Ramos (cell line): Measurements from ENCODE around the gene TRANK1.

ENCODE experiments used
- in situ Hi-C: fragments of 300-500 bp; cut with MboI; formaldehyde crosslinking; loops from one replicate; pipeline ENCODE4 v1.14.3; 2022; ENCODE audit warnings: low sequenced_read_pairs; ENCODE audit not compliant: unreplicated experiment

The TRANK1 gene

GRCh38 chr3:36944641-36945270, at the start of gene TRANK1:
Gene TRANK1 (minus strand): TSS chr3:36945054. CDS start chr3:36944809, 245 bp downstream.
- in situ Hi-C loops, result no loop called here

- in situ Hi-C loops, result no loop called here
Measured at GRCh38 chr3:36993326-36994283, 48.8 kb upstream of the TRANK1 start, which contains the start of gene MLH1. Gene MLH1 (plus strand): TSS chr3:36993518. CDS start chr3:36993548, 30 bp downstream.

GRCh38 chr3:36992806-36993325, 48.0 kb upstream of the TRANK1 start, which contains the start of gene EPM2AIP1:
Gene EPM2AIP1 (minus strand): TSS chr3:36993131. CDS start chr3:36993077, 54 bp downstream.
- in situ Hi-C loops, result no loop called here

GRCh38 chr3:36991923-36992805, 47.3 kb upstream of the TRANK1 start:
- in situ Hi-C loops, result no loop called here

- in situ Hi-C loops, result no loop called here
Measured at GRCh38 chr3:36991147-36991546, 46.3 kb upstream of the TRANK1 start.

- in situ Hi-C loops, result no loop called here
Measured at GRCh38 chr3:36989568-36989967, 44.7 kb upstream of the TRANK1 start.

- in situ Hi-C loops, result no loop called here
Measured at GRCh38 chr3:36989005-36989404, 44.2 kb upstream of the TRANK1 start.

- in situ Hi-C loops, result no loop called here
Measured at GRCh38 chr3:36988356-36988755, 43.5 kb upstream of the TRANK1 start.

GRCh38 chr3:36981006-36981405, 36.2 kb upstream of the TRANK1 start:
- in situ Hi-C loops, result no loop called here

GRCh38 chr3:36973139-36973538, 28.3 kb upstream of the TRANK1 start:
- in situ Hi-C loops, result no loop called here

- in situ Hi-C loops, result no loop called here
Measured at GRCh38 chr3:36972163-36972562, 27.3 kb upstream of the TRANK1 start.

- in situ Hi-C loops, result loop anchor here (10.0 kb wide), 1 partner anchor 235 kb away; no protein-coding TSS in a partner anchor
Measured at GRCh38 chr3:36969540-36970432, 24.9 kb upstream of the TRANK1 start.

GRCh38 chr3:36969085-36969484, 24.2 kb upstream of the TRANK1 start:
- in situ Hi-C loops, result loop anchor here (10.0 kb wide), 1 partner anchor 234 kb away; no protein-coding TSS in a partner anchor

- in situ Hi-C loops, result loop anchor here (10.0 kb wide), 1 partner anchor 231 kb away; no protein-coding TSS in a partner anchor
Measured at GRCh38 chr3:36965440-36965839, 20.6 kb upstream of the TRANK1 start.

- in situ Hi-C loops, result loop anchor here (10.0 kb wide), 1 partner anchor 230 kb away; no protein-coding TSS in a partner anchor
Measured at GRCh38 chr3:36964817-36965216, 20.0 kb upstream of the TRANK1 start.

- in situ Hi-C loops, result loop anchor here (10.0 kb wide), 1 partner anchor 230 kb away; no protein-coding TSS in a partner anchor
Measured at GRCh38 chr3:36964331-36964730, 19.5 kb upstream of the TRANK1 start.

- in situ Hi-C loops, result loop anchor here (10.0 kb wide), 1 partner anchor 228 kb away; no protein-coding TSS in a partner anchor
Measured at GRCh38 chr3:36963008-36963407, 18.2 kb upstream of the TRANK1 start.

- in situ Hi-C loops, result loop anchor here (10.0 kb wide), 1 partner anchor 226 kb away; no protein-coding TSS in a partner anchor
Measured at GRCh38 chr3:36960502-36960901, 15.6 kb upstream of the TRANK1 start.
